DMS 273 (cell line): ENCODE data around the gene GPATCH3.
"Not testable (repeated sequence)": the region's sequence is repeated elsewhere in the genome, so short reads cannot be mapped to it uniquely, and the experiment has no call there.

Source experiments
- DNase-seq: peaks from one replicate; lab custom pipeline; 2025; ENCODE audit not compliant: unreplicated experiment; lab: John Stamatoyannopoulos, UW

Gene GPATCH3

GRCh38 chr1:26847826-26848225, 52.4 kb downstream of the GPATCH3 start:
- DNase-seq = not testable (repeated sequence)

GRCh38 chr1:26844424-26845196, 55.7 kb downstream of the GPATCH3 start:
- no peak for DNase-seq
